Neural progenitor cell (in vitro differentiated cells): ENCODE results near the gene COMMD8. TPM values are rescaled to one million over a fixed set of nuclear protein-coding genes. Genes with fewer than 3 reads are reported as not detected.

Experiments
- DNase-seq: peaks from one replicate; pipeline ENCODE4 v3.0.0-alpha.2; 2016; ENCODE audit warnings: low spot score
- H2AFZ ChIP-seq: fragments of 200-600 bp; sonication (generic); replicated peaks from 2 replicates; pipeline ENCODE4 v1.6.1; 2016; ENCODE audit warnings: antibody characterized with exemption
- H3F3A ChIP-seq: fragments of 200-600 bp; sonication (generic); 2 replicates; pipeline ENCODE4 v1.6.1; 2016; ENCODE audit warnings: antibody characterized with exemption, low read depth
- H3K27ac ChIP-seq: fragments of 200-600 bp; sonication (generic); 2 replicates; pipeline ENCODE4 v1.5.1; 2016; ENCODE audit warnings: mild to moderate bottlenecking
- H3K27me3 ChIP-seq: fragments of 200-600 bp; sonication (generic); 2 replicates; pipeline ENCODE4 v1.6.1; 2016; ENCODE audit warnings: mild to moderate bottlenecking, moderate library complexity
- H3K36me3 ChIP-seq: fragments of 200-600 bp; sonication (generic); 2 replicates; pipeline ENCODE4 v1.5.1; 2016
- H3K4me1 ChIP-seq: fragments of 200-600 bp; sonication (generic); 2 replicates; pipeline ENCODE4 v1.6.1; 2016; ENCODE audit warnings: mixed run types
- H3K4me2 ChIP-seq: fragments of 200-600 bp; sonication (generic); 2 replicates; pipeline ENCODE4 v1.6.1; 2016
- H3K4me3 ChIP-seq: fragments of 200-600 bp; sonication (generic); 2 replicates; pipeline ENCODE4 v1.5.1; 2016
- H3K79me2 ChIP-seq: fragments of 200-600 bp; sonication (generic); 2 replicates; pipeline ENCODE4 v1.6.1; 2016; ENCODE audit warnings: low read depth
- H3K9ac ChIP-seq: fragments of 200-600 bp; sonication (generic); 2 replicates; pipeline ENCODE4 v1.6.1; 2016
- H3K9me3 ChIP-seq: fragments of 200-600 bp; sonication (generic); 2 replicates; pipeline ENCODE4 v1.5.1; 2016; ENCODE audit warnings: low read depth
- H4K20me1 ChIP-seq: fragments of 200-600 bp; sonication (generic); 2 replicates; pipeline ENCODE4 v1.6.1; 2016; ENCODE audit warnings: low read depth
- H3K27ac Mint-ChIP-seq: 3 replicates; pipeline ENCODE4 v1.8.0; 2021; ENCODE audit warnings: mixed read lengths
- H3K27me3 Mint-ChIP-seq: 2 replicates; pipeline ENCODE4 v1.8.0; 2022; ENCODE audit warnings: low read depth, mild to moderate bottlenecking, inconsistent platforms, moderate library complexity, mixed read lengths; ENCODE audit not compliant: insufficient read depth
- H3K36me3 Mint-ChIP-seq: 3 replicates; pipeline ENCODE4 v1.8.0; 2021; ENCODE audit warnings: mixed read lengths
- H3K4me1 Mint-ChIP-seq: 3 replicates; pipeline ENCODE4 v1.8.0; 2021; ENCODE audit warnings: mixed read lengths
- H3K4me3 Mint-ChIP-seq: 3 replicates; pipeline ENCODE4 v1.8.0; 2021; ENCODE audit warnings: mild to moderate bottlenecking, moderate library complexity, mixed read lengths
- H3K9me3 Mint-ChIP-seq: 3 replicates; pipeline ENCODE4 v1.8.0; 2020; ENCODE audit warnings: mixed read lengths
- CTCF ChIP-seq: fragments of 200-600 bp; sonication (generic); IDR thresholded peaks from 2 replicates; pipeline ENCODE4 v1.5.1; 2017; ENCODE audit warnings: antibody characterized with exemption, mild to moderate bottlenecking
- EZH2 ChIP-seq: fragments of 200-600 bp; sonication (generic); IDR thresholded peaks from 2 replicates; pipeline ENCODE4 v1.6.1; 2017; ENCODE audit warnings: antibody characterized with exemption, mild to moderate bottlenecking, moderate library complexity
- EZH2phosphoT487 ChIP-seq: fragments of 200-600 bp; sonication (generic); IDR thresholded peaks from 2 replicates; pipeline ENCODE4 v1.6.1; 2017; ENCODE audit warnings: antibody characterized with exemption
- total RNA-seq: library from RNA; depleted of rRNA; stranded (reverse); fragments of >200 nt; gene quantifications from 2 replicates; pipeline ENCODE4 v1.2.3, GENCODE V29; 2015; ENCODE audit warnings: low replicate concordance

The COMMD8 gene
- total RNA-seq, 1 donor from 2014 or later, result 46.1 TPM

DNA sequence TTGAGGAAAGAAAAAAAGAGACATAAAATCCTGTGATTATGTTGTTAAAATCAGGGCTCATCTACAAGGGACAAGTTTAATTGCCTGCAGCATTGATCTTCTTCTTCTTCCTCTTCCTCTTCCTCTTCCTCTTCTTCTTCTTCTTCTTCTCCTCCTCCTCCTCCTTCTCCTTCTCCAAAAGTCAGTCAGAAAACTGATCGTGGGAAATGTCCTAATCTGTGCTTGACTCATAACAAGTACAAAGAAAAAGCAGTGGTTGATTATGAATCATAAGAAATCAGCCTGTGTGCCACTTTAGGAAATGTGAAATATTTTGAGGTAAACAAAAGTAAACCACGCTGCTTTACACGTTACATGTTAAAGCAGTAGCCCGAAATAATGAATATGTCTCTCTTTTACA lies 18.8 kb upstream of the COMMD8 start:
- no peaks in the 10 kb centered on the region for H3K36me3 Mint-ChIP-seq

GRCh38 chr4:47478804-47479203 lies 15.3 kb upstream of the COMMD8 start:
- Histone ChIP-seq H3K9me3 (no peaks in the 10 kb centered on the region), H3K9ac (no peak overlapping the region), H3F3A (no peaks in the 10 kb centered on the region), H3K4me2 (no peak overlapping the region), H4K20me1 (no peaks in the 10 kb centered on the region), H3K79me2 (no peaks in the 10 kb centered on the region), H3K27ac (no peak overlapping the region), H2AFZ (no peak overlapping the region), H3K4me1 (no peaks in the 10 kb centered on the region), H3K4me3 (no peak overlapping the region), H3K27me3 (no peaks in the 10 kb centered on the region), H3K36me3 (no peaks in the 10 kb centered on the region)
- DNase-seq, result no peak
- TF ChIP-seq CTCF, result no peak
- no peak for TF ChIP-seq EZH2phosphoT487
- no peak for TF ChIP-seq EZH2
- Mint-ChIP-seq H3K4me1 (peaks cover 8% of the 10 kb centered on the region), H3K27ac (no peak overlapping the region), H3K27me3 (no peaks in the 10 kb centered on the region), H3K4me3 (no peak overlapping the region), H3K9me3 (no peaks in the 10 kb centered on the region), H3K36me3 (no peaks in the 10 kb centered on the region)

More for the DNA sequence above, 18.8 kb upstream of the COMMD8 start:
- Histone ChIP-seq H3K9me3 (no peaks in the 10 kb centered on the region), H2AFZ (no peak overlapping the region), H3K9ac (no peak overlapping the region), H3K79me2 (no peaks in the 10 kb centered on the region), H3K27ac (no peak overlapping the region), H3F3A (no peaks in the 10 kb centered on the region), H3K4me2 (no peak overlapping the region), H3K27me3 (peaks cover 11% of the 10 kb centered on the region), H3K36me3 (no peaks in the 10 kb centered on the region), H4K20me1 (no peaks in the 10 kb centered on the region), H3K4me3 (no peak overlapping the region), H3K4me1 (peaks cover 6% of the 10 kb centered on the region)
- H3K9me3 Mint-ChIP-seq, result no peaks in the 10 kb centered on the region
- no peak overlapping the region for H3K27ac Mint-ChIP-seq
- no peak for DNase-seq
- no peak overlapping the region for H3K4me3 Mint-ChIP-seq
- H3K27me3 Mint-ChIP-seq, result no peaks in the 10 kb centered on the region
- peaks cover 8% of the 10 kb centered on the region for H3K4me1 Mint-ChIP-seq
- TF ChIP-seq EZH2 (no peak), EZH2phosphoT487 (no peak), CTCF (no peak)

DNA sequence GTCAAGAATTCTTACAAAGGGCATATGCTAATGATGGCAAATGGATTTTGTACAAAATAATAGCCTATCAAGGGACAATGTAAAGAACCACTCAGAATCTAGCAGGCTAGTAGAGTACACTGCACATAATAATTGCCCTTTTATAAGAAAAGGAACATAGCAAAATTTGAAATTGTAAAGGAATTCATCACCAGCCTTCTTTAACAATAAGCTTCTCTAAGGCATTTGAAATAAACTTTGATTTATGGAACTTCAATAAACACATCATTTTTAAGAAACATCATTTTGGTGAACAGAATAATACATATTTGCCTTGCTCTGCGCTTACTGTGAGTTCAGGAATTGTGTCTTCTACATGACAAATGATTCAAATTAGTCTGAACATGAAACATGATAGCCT lies 11.9 kb upstream of the COMMD8 start:
- H3K9me3 ChIP-seq, result no peaks in the 10 kb centered on the region
- no peaks in the 10 kb centered on the region for H3K9me3 Mint-ChIP-seq
- H3K79me2 ChIP-seq, result no peaks in the 10 kb centered on the region
- H3K9ac ChIP-seq, result no peak overlapping the region
- H3F3A ChIP-seq, result no peaks in the 10 kb centered on the region
- no peak overlapping the region for H3K27ac ChIP-seq
- no peaks in the 10 kb centered on the region for H3K36me3 Mint-ChIP-seq
- no peak overlapping the region for H3K27ac Mint-ChIP-seq
- no peaks in the 10 kb centered on the region for H4K20me1 ChIP-seq
- H3K4me1 ChIP-seq, result peaks cover 12% of the 10 kb centered on the region
- no peaks in the 10 kb centered on the region for H3K27me3 ChIP-seq
- H3K36me3 ChIP-seq, result no peaks in the 10 kb centered on the region
- no peak for TF ChIP-seq CTCF
- TF ChIP-seq EZH2phosphoT487, result no peak
- no peak for TF ChIP-seq EZH2
- no peak overlapping the region for H3K4me3 ChIP-seq
- peaks cover 18% of the 10 kb centered on the region for H3K4me1 Mint-ChIP-seq
- DNase-seq, result no peak
- no peaks in the 10 kb centered on the region for H3K27me3 Mint-ChIP-seq
- H3K4me3 Mint-ChIP-seq, result no peak overlapping the region
- H3K4me2 ChIP-seq, result no peak overlapping the region
- no peak overlapping the region for H2AFZ ChIP-seq

DNA sequence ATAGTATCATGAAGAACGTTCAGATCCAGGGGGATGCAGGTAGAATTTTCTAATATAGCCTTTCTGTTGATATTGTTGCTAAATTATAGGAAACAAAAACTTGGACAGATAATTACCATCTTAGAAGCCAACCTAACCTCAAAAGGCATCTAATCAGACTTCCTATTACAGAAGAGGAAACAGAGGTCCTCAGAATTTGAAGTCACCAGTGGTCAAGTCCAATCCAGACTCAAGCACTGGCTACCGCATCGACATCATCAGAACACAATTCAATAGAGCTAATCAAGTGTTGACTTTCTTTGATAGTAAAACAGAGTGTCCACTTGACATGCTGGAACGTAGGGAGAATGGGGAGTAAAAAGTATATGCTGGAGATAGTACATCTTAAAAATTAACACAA lies 11.3 kb upstream of the COMMD8 start:
- Histone ChIP-seq H2AFZ (no peak overlapping the region), H3K9me3 (no peaks in the 10 kb centered on the region), H3K4me2 (no peak overlapping the region), H3F3A (no peaks in the 10 kb centered on the region), H3K79me2 (no peaks in the 10 kb centered on the region), H3K4me3 (no peak overlapping the region), H3K27me3 (no peaks in the 10 kb centered on the region), H4K20me1 (no peaks in the 10 kb centered on the region), H3K4me1 (peaks cover 12% of the 10 kb centered on the region), H3K36me3 (no peaks in the 10 kb centered on the region), H3K9ac (no peak overlapping the region), H3K27ac (no peak overlapping the region)
- TF ChIP-seq CTCF (no peak), EZH2 (no peak), EZH2phosphoT487 (no peak)
- Mint-ChIP-seq H3K9me3 (no peaks in the 10 kb centered on the region), H3K4me3 (no peak overlapping the region), H3K36me3 (no peaks in the 10 kb centered on the region), H3K27ac (no peak overlapping the region), H3K4me1 (peaks cover 18% of the 10 kb centered on the region), H3K27me3 (no peaks in the 10 kb centered on the region)
- no peak for DNase-seq
